ENCODE data around the gene ADNP2.
"Not testable (repeated sequence)": the region's sequence is repeated elsewhere in the genome, so short reads cannot be mapped to it uniquely, and the experiment has no call there.

The ADNP2 gene

GRCh38 chr18:80148326-80149199 lies 39.5 kb downstream of the ADNP2 start:
- DNase-seq = peak; percentile 15

- DNase-seq = no peak
Observed at GRCh38 chr18:80149667-80150066, 40.6 kb downstream of the ADNP2 start.

GRCh38 chr18:80154293-80154692 lies 45.2 kb downstream of the ADNP2 start:
- DNase-seq = peak; percentile 31

- peak; percentile 64 for DNase-seq
Observed at GRCh38 chr18:80157708-80158343, 48.8 kb downstream of the ADNP2 start.

- no peak for DNase-seq
Observed at GRCh38 chr18:80158365-80158764, 49.3 kb downstream of the ADNP2 start.

- peak; percentile 32 for DNase-seq
Observed at GRCh38 chr18:80159713-80160636, 50.9 kb downstream of the ADNP2 start.

GRCh38 chr18:80161781-80162417 lies 52.8 kb downstream of the ADNP2 start:
- no peak for DNase-seq

GRCh38 chr18:80163183-80163582 lies 54.1 kb downstream of the ADNP2 start:
- DNase-seq = no peak

GRCh38 chr18:80164727-80165355 lies 55.8 kb downstream of the ADNP2 start:
- DNase-seq = not testable (repeated sequence)

GRCh38 chr18:80166240-80166639 lies 57.2 kb downstream of the ADNP2 start:
- no peak for DNase-seq

- no peak for DNase-seq
Observed at GRCh38 chr18:80166725-80167124, 57.7 kb downstream of the ADNP2 start.

- no peak for DNase-seq
Observed at GRCh38 chr18:80167331-80167730, 58.3 kb downstream of the ADNP2 start.

- no peak for DNase-seq
Observed at GRCh38 chr18:80167931-80168330, 58.9 kb downstream of the ADNP2 start.

- DNase-seq = no peak
Observed at GRCh38 chr18:80168346-80168745, 59.3 kb downstream of the ADNP2 start.

GRCh38 chr18:80168982-80169381 lies 59.9 kb downstream of the ADNP2 start:
- no peak for DNase-seq

- DNase-seq = no peak
Observed at GRCh38 chr18:80169607-80170006, 60.5 kb downstream of the ADNP2 start.

- no peak for DNase-seq
Observed at GRCh38 chr18:80170395-80171053, 61.5 kb downstream of the ADNP2 start.

GRCh38 chr18:80171054-80171872 lies 62.2 kb downstream of the ADNP2 start:
- peak; percentile 17 for DNase-seq

GRCh38 chr18:80172056-80172455 lies 63.0 kb downstream of the ADNP2 start:
- no peak for DNase-seq

- DNase-seq = no peak
Observed at GRCh38 chr18:80173060-80173459, 64.0 kb downstream of the ADNP2 start.
